PC-9 (cell line): ENCODE measurements around the gene NANOS1.

ENCODE experiments used
- CTCF ChIP-seq: fragments of 200-600 bp; sonication (generic); conservative IDR thresholded peaks from 2 replicates; pipeline ENCODE4 v1.6.1; 2017; ENCODE audit warnings: mixed run types, antibody characterized with exemption, mild to moderate bottlenecking, moderate library complexity
- EZH2 ChIP-seq: fragments of 200-600 bp; sonication (generic); IDR thresholded peaks from 2 replicates; pipeline ENCODE4 v1.8.0; 2017; ENCODE audit warnings: antibody characterized with exemption, low read depth

- TF ChIP-seq CTCF (no peak), EZH2 (no peak)
Observed at GRCh38 chr10:119030421-119031250, 1.1 kb downstream of the NANOS1 start.
